Spinal cord (tissue), 10 donors: Measurements from ENCODE around the gene SEMA7A. TPM values are rescaled to one million over a fixed set of nuclear protein-coding genes. Genes with fewer than 3 reads are reported as not detected.
A peak's percentile ranks its signal among the peaks of the same experiment; 100 is the strongest.

Experiments
- DNase-seq, 6 donors: peaks; one replicate each; pipeline versions ENCODE4 v3.0.0 to v3.0.0-alpha.2; 2013 to 2015; ENCODE audit warnings: low spot score in 6 of 6, low read depth in 4 of 6
- H3K27ac ChIP-seq: one replicate; pipeline ENCODE4 v1.5.1; 2013; ENCODE audit warnings: low read depth, low read length, control low read depth
- H3K27me3 ChIP-seq: one replicate; pipeline ENCODE4 v1.6.1; 2013; ENCODE audit warnings: low read length; ENCODE audit not compliant: control insufficient read depth, insufficient read depth
- H3K36me3 ChIP-seq: one replicate; pipeline ENCODE4 v1.6.1; 2013; ENCODE audit warnings: low read length; ENCODE audit not compliant: control insufficient read depth, insufficient read depth
- H3K4me1 ChIP-seq: one replicate; pipeline ENCODE4 v1.6.1; 2013; ENCODE audit warnings: low read length; ENCODE audit not compliant: control insufficient read depth, insufficient read depth
- H3K4me3 ChIP-seq: one replicate; pipeline ENCODE4 v1.5.1; 2013; ENCODE audit warnings: low read depth, low read length, control low read depth
- H3K9me3 ChIP-seq: one replicate; pipeline ENCODE4 v1.6.1; 2013; ENCODE audit warnings: low read length; ENCODE audit not compliant: control insufficient read depth, insufficient read depth
- WGBS: methylation state at CpG from one replicate; pipeline ENCODE4 v1.1.5; 2013; ENCODE audit warnings: missing lambda C conversion rate; ENCODE audit not compliant: insufficient coverage; 5-methylcytosine and 5-hydroxymethylcytosine counted together
- polyA plus RNA-seq, 2 donors: library from polyadenylated mRNA; unstranded; fragments of 120-200 nt; gene quantifications; one replicate each; pipeline ENCODE4 v1.2.1, GENCODE V29; 2013; ENCODE audit not compliant: insufficient read length in 2 of 2
- total RNA-seq, 2 donors: library from RNA; depleted of rRNA in 1 of 2; stranded (reverse); fragments of 120-200 nt in 1 of 2; fragments of >200 nt in 1 of 2; gene quantifications; one replicate each; pipeline versions ENCODE4 v1.2.3 to v1.2.4, GENCODE V29; 2013 to 2014
- donor health status: healthy.

SEMA7A gene
- total and polyA plus RNA-seq, 4 donors, result 12.3 to 45.1 (median 35.2) TPM

GRCh38 chr15:74424901-74425528, 8.7 kb downstream of the SEMA7A start:
- Histone ChIP-seq H3K4me1 (peaks cover 93% of the 10 kb centered on the region), H3K36me3 (peaks cover 9% of the 10 kb centered on the region), H3K27ac (peak overlapping the region; percentile 75), H3K27me3 (no peaks in the 10 kb centered on the region), H3K9me3 (no peaks in the 10 kb centered on the region), H3K4me3 (no peak overlapping the region)
- DNase-seq, result no peak
- 55% methylated on average over 4 of the region's 8 CpGs for WGBS

- Histone ChIP-seq H3K36me3 (peaks cover 13% of the 10 kb centered on the region), H3K9me3 (no peaks in the 10 kb centered on the region), H3K4me1 (peaks cover 93% of the 10 kb centered on the region), H3K27me3 (no peaks in the 10 kb centered on the region), H3K27ac (peak overlapping the region; percentile 75), H3K4me3 (no peak overlapping the region)
- WGBS, result 91% methylated on average over 6 of the region's 10 CpGs
- DNase-seq, result no peak
Measured at GRCh38 chr15:74423431-74424257, 10.1 kb downstream of the SEMA7A start.

- Histone ChIP-seq H3K27ac (peak overlapping the region; percentile 75), H3K27me3 (no peaks in the 10 kb centered on the region), H3K9me3 (no peaks in the 10 kb centered on the region), H3K4me3 (no peak overlapping the region), H3K36me3 (peaks cover 20% of the 10 kb centered on the region), H3K4me1 (peaks cover 93% of the 10 kb centered on the region)
- WGBS, result 63% methylated on average over 6 of the region's 14 CpGs
- no peak for DNase-seq
Measured at GRCh38 chr15:74422652-74423430, 10.9 kb downstream of the SEMA7A start.

GRCh38 chr15:74422265-74422651, 11.5 kb downstream of the SEMA7A start:
- peak overlapping the region; percentile 75 for H3K27ac ChIP-seq
- H3K36me3 ChIP-seq, result peaks cover 26% of the 10 kb centered on the region
- no peaks in the 10 kb centered on the region for H3K9me3 ChIP-seq
- no peaks in the 10 kb centered on the region for H3K27me3 ChIP-seq
- peaks cover 96% of the 10 kb centered on the region for H3K4me1 ChIP-seq
- DNase-seq, result peak in 1 of 6 donors; percentile 28
- H3K4me3 ChIP-seq, result no peak overlapping the region
- WGBS, result 55% methylated on average over 5 of the region's 9 CpGs

- Histone ChIP-seq H3K9me3 (no peaks in the 10 kb centered on the region), H3K4me1 (peaks cover 96% of the 10 kb centered on the region), H3K27me3 (no peaks in the 10 kb centered on the region), H3K27ac (peak overlapping the region; percentile 75), H3K36me3 (peaks cover 33% of the 10 kb centered on the region), H3K4me3 (no peak overlapping the region)
- WGBS, result 52% methylated on average over 14 of the region's 20 CpGs
- peak in 5 of 6 donors; percentile 23 to 86 (median 50) for DNase-seq
Measured at GRCh38 chr15:74421302-74422245, 12.2 kb downstream of the SEMA7A start.

GRCh38 chr15:74420193-74420905, 13.4 kb downstream of the SEMA7A start:
- Histone ChIP-seq H3K27ac (peak overlapping the region; percentile 75), H3K4me3 (no peak overlapping the region), H3K27me3 (no peaks in the 10 kb centered on the region), H3K36me3 (peaks cover 45% of the 10 kb centered on the region), H3K4me1 (peaks cover 97% of the 10 kb centered on the region), H3K9me3 (no peaks in the 10 kb centered on the region)
- WGBS, result 64% methylated on average over 8 of the region's 10 CpGs
- DNase-seq, result no peak

GRCh38 chr15:74419432-74419831, 14.3 kb downstream of the SEMA7A start:
- Histone ChIP-seq H3K27me3 (no peaks in the 10 kb centered on the region), H3K4me1 (peaks cover 96% of the 10 kb centered on the region), H3K36me3 (peaks cover 50% of the 10 kb centered on the region), H3K9me3 (no peaks in the 10 kb centered on the region), H3K27ac (peak overlapping the region; percentile 75), H3K4me3 (no peak overlapping the region)
- DNase-seq, result no peak
- 93% methylated on average over 2 of the region's 4 CpGs for WGBS

GRCh38 chr15:74418575-74419338, 15.0 kb downstream of the SEMA7A start:
- Histone ChIP-seq H3K27me3 (no peaks in the 10 kb centered on the region), H3K27ac (peak overlapping the region; percentile 75), H3K4me1 (peaks cover 90% of the 10 kb centered on the region), H3K9me3 (no peaks in the 10 kb centered on the region), H3K4me3 (no peak overlapping the region), H3K36me3 (peaks cover 57% of the 10 kb centered on the region)
- no peak for DNase-seq
- 74% methylated on average over 9 of the region's 16 CpGs for WGBS
